OCI-LY1 (cell line): ENCODE measurements around the gene STRA6.

Experiments
- H2AFZ ChIP-seq: fragments of 200-600 bp; sonication (generic), shearing (Covaris generic); 2 replicates; pipeline ENCODE4 v1.6.0; 2014; ENCODE audit warnings: antibody characterized with exemption, mild to moderate bottlenecking, low read length
- H3F3A ChIP-seq: fragments of 200-600 bp; sonication (generic), shearing (Covaris generic); 2 replicates; pipeline ENCODE4 v1.6.0; 2014; ENCODE audit warnings: mild to moderate bottlenecking, antibody characterized with exemption, low read length, moderate library complexity; ENCODE audit not compliant: insufficient read depth
- H3K27ac ChIP-seq: fragments of 200-600 bp; sonication (generic); 2 replicates; pipeline ENCODE4 v1.5.1; 2014; ENCODE audit warnings: low read length, mixed run types, mild to moderate bottlenecking, low read depth; ENCODE audit not compliant: poor library complexity, severe bottlenecking
- H3K27me3 ChIP-seq: fragments of 200-600 bp; sonication (generic); 2 replicates; pipeline ENCODE4 v1.6.0; 2014; ENCODE audit warnings: antibody characterized with exemption, mild to moderate bottlenecking, low read length, moderate library complexity; ENCODE audit not compliant: insufficient read depth
- H3K36me3 ChIP-seq: fragments of 200-600 bp; sonication (generic); 2 replicates; pipeline ENCODE4 v1.6.1; 2014; ENCODE audit warnings: mild to moderate bottlenecking, antibody characterized with exemption, low read length, moderate library complexity, mixed read lengths; ENCODE audit not compliant: insufficient read depth
- H3K4me1 ChIP-seq: fragments of 200-600 bp; sonication (generic); 2 replicates; pipeline ENCODE4 v1.5.1; 2014; ENCODE audit warnings: mild to moderate bottlenecking, low read length, moderate library complexity; ENCODE audit not compliant: insufficient read depth, severe bottlenecking
- H3K4me2 ChIP-seq: fragments of 200-600 bp; sonication (generic), shearing (Covaris generic); 2 replicates; pipeline ENCODE4 v1.6.1; 2014; ENCODE audit warnings: low read length
- H3K4me3 ChIP-seq: fragments of 200-600 bp; sonication (generic); 2 replicates; pipeline ENCODE4 v1.5.1; 2014; ENCODE audit warnings: low read length, low read depth, mild to moderate bottlenecking, mixed read lengths; ENCODE audit not compliant: poor library complexity, severe bottlenecking
- H3K79me2 ChIP-seq: fragments of 200-600 bp; shearing (Covaris generic); 2 replicates; pipeline ENCODE4 v1.6.1; 2016; ENCODE audit warnings: mixed run types, low read length, mixed read lengths; ENCODE audit not compliant: insufficient read depth
- H3K9ac ChIP-seq: fragments of 200-600 bp; sonication (generic), shearing (Covaris generic); 2 replicates; pipeline ENCODE4 v1.6.1; 2014; ENCODE audit warnings: mild to moderate bottlenecking, low read length, mixed read lengths
- H3K9me2 ChIP-seq: fragments of 200-600 bp; sonication (generic), shearing (Covaris generic); 2 replicates; pipeline ENCODE4 v1.6.1; 2014; ENCODE audit warnings: low read depth, mild to moderate bottlenecking, low read length, mixed read lengths
- H3K9me3 ChIP-seq: fragments of 200-600 bp; shearing (Covaris generic); 2 replicates; pipeline ENCODE4 v1.6.1; 2014; ENCODE audit warnings: low read length, mixed read lengths
- H4K20me1 ChIP-seq: fragments of 200-600 bp; sonication (generic), shearing (Covaris generic); 2 replicates; pipeline ENCODE4 v1.6.0; 2016; ENCODE audit warnings: mild to moderate bottlenecking, low read length; ENCODE audit not compliant: insufficient read depth
- CTCF ChIP-seq: fragments of 200-600 bp; sonication (generic), shearing (Covaris generic); IDR thresholded peaks from 2 replicates; pipeline ENCODE4 v1.5.1; 2017; ENCODE audit warnings: mild to moderate bottlenecking, antibody characterized with exemption, low read length, moderate library complexity, mixed read lengths
- EZH2 ChIP-seq: fragments of 200-600 bp; sonication (generic), shearing (Covaris generic); IDR thresholded peaks from 2 replicates; pipeline ENCODE4 v1.8.0; 2017; ENCODE audit warnings: borderline replicate concordance, mixed run types, mild to moderate bottlenecking, antibody characterized with exemption, low read length, moderate library complexity, mixed read lengths

Gene STRA6

GRCh38 chr15:74136540-74136813 lies 66.1 kb downstream of the STRA6 start:
- no peaks in the 10 kb centered on the region; the same call in 1 of the 2 replicates for H3K27me3 ChIP-seq
- H3K4me2 ChIP-seq: no peak overlapping the region
- H3K9me2 ChIP-seq: no peaks in the 10 kb centered on the region
- no peaks in the 10 kb centered on the region for H3K36me3 ChIP-seq
- no peaks in the 10 kb centered on the region for H3K4me1 ChIP-seq
- no peak overlapping the region for H3K9ac ChIP-seq
- no peak overlapping the region for H3K4me3 ChIP-seq
- no peaks in the 10 kb centered on the region for H3F3A ChIP-seq
- H3K27ac ChIP-seq: no peak overlapping the region
- H3K79me2 ChIP-seq: no peaks in the 10 kb centered on the region
- no peaks in the 10 kb centered on the region for H3K9me3 ChIP-seq
- no peak overlapping the region for H2AFZ ChIP-seq
- TF ChIP-seq CTCF (no peak), EZH2 (no peak)
- no peaks in the 10 kb centered on the region for H4K20me1 ChIP-seq

GRCh38 chr15:74135041-74135565 lies 67.5 kb downstream of the STRA6 start:
- Histone ChIP-seq H3K4me1 (no peaks in the 10 kb centered on the region), H4K20me1 (no peaks in the 10 kb centered on the region), H2AFZ (no peak overlapping the region), H3K9me3 (no peaks in the 10 kb centered on the region), H3K79me2 (no peaks in the 10 kb centered on the region), H3K27me3 (no peaks in the 10 kb centered on the region; the same call in 1 of the 2 replicates), H3F3A (no peaks in the 10 kb centered on the region), H3K36me3 (no peaks in the 10 kb centered on the region), H3K4me3 (no peak overlapping the region), H3K4me2 (no peak overlapping the region), H3K9me2 (no peaks in the 10 kb centered on the region), H3K27ac (no peak overlapping the region), H3K9ac (no peak overlapping the region)
- TF ChIP-seq CTCF (no peak), EZH2 (no peak)

GRCh38 chr15:74134387-74135027 lies 68.1 kb downstream of the STRA6 start:
- H3K79me2 ChIP-seq: no peaks in the 10 kb centered on the region
- H3K36me3 ChIP-seq: no peaks in the 10 kb centered on the region
- no peaks in the 10 kb centered on the region for H3K9me2 ChIP-seq
- H3K4me3 ChIP-seq: no peak overlapping the region
- H3K9me3 ChIP-seq: no peaks in the 10 kb centered on the region
- H3K9ac ChIP-seq: no peak overlapping the region
- H4K20me1 ChIP-seq: no peaks in the 10 kb centered on the region
- H3K4me2 ChIP-seq: no peak overlapping the region
- no peaks in the 10 kb centered on the region for H3F3A ChIP-seq
- H3K4me1 ChIP-seq: no peaks in the 10 kb centered on the region
- H3K27ac ChIP-seq: no peak overlapping the region
- H3K27me3 ChIP-seq: no peaks in the 10 kb centered on the region; the same call in 1 of the 2 replicates
- no peak overlapping the region for H2AFZ ChIP-seq
- no peak for TF ChIP-seq CTCF
- no peak for TF ChIP-seq EZH2
